HG02970 (cell line): ENCODE measurements around the gene CDH13.

Experiments
- ATAC-seq: cut with Tn5 transposase; IDR thresholded peaks from one replicate; pipeline ENCODE4 v1.9.1; 2021; ENCODE audit warnings: mild to moderate bottlenecking, moderate library complexity, moderate number of reproducible peaks; ENCODE audit not compliant: unreplicated experiment, low FRiP score

CDH13 gene

DNA sequence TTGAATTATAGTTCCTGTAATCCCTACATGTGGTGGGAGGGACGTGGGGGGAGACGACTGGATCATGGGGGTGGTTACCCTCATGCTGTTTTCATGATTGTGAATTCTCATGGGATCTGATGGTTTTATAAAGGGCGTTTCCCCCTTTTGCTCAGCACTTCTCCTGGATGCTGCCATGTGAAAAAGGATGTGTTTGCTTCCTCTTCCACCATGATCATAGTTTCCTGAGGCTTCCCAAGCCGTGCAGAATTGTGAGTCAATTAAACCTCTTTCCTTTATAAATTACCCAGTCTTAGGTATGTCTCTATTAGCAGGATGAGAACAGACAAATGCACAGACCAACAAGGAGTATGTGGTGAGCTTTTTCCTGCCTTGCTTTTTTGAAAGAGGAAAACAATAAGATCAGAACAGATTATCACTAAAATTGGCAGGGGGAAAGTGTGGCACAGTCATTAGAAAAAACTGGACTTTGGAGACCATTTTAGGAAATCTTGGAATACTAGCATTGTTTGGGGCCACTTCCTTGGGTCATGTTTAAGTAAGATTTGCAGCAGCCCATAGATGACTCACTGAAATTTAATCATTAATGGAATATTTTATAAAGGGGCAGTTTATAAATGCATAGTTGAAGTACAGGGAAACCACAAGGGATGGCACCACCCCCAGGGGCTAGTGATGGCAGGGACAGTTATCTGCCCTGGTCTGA, 352.8 kb downstream of the CDH13 start:
- ATAC-seq, result no peak

- ATAC-seq, result no peak
These were observed 354.0 kb downstream of the CDH13 start for GRCh38 chr16:82980810-82981209.

DNA sequence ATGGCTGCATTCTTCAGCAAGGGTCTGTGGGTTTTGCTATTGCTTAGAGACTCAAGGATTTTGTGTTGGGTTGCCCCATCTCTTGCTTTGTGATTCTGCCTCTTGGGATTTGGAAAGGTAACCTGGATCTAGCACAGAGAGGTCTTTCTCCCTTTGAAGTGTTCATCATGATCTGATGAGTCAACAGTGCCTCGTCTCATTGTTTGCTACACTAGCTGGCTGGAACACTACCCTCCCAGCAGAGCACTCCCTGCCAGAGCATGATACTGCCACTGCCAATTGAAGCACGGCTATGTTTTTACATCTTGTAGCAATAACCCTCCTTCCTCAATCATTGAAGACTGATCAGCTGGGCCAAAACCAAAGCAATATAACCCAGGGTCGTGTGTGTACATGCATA, 361.0 kb downstream of the CDH13 start:
- ATAC-seq, result no peak

- no peak for ATAC-seq
These were observed 363.4 kb downstream of the CDH13 start for GRCh38 chr16:82990155-82990554.

GRCh38 chr16:82991410-82991809, 364.6 kb downstream of the CDH13 start:
- no peak for ATAC-seq

- no peak for ATAC-seq
These were observed 365.4 kb downstream of the CDH13 start for GRCh38 chr16:82991966-82992675.

- no peak for ATAC-seq
These were observed 366.0 kb downstream of the CDH13 start for GRCh38 chr16:82992786-82993185.

DNA sequence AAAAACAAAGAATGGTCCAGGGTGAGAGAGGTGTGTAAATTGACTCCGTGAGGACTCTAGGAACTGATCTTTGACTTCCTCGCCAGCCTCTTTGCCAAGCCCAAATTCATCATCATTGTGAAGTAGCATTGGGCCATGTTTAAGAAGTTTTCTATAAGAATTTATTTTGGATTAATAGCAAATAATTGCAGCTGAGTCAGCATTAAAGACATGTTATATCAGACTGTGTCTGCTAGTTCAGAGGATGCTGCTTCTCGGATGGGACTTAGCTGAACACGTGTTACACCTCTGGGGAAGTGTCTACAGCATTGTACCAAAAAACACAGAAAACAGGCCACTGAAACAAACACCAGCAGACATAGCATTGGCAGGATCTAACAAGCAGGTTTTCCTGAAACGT, 366.6 kb downstream of the CDH13 start:
- no peak for ATAC-seq

- ATAC-seq, result no peak
These were observed 367.2 kb downstream of the CDH13 start for GRCh38 chr16:82993926-82994325.

DNA sequence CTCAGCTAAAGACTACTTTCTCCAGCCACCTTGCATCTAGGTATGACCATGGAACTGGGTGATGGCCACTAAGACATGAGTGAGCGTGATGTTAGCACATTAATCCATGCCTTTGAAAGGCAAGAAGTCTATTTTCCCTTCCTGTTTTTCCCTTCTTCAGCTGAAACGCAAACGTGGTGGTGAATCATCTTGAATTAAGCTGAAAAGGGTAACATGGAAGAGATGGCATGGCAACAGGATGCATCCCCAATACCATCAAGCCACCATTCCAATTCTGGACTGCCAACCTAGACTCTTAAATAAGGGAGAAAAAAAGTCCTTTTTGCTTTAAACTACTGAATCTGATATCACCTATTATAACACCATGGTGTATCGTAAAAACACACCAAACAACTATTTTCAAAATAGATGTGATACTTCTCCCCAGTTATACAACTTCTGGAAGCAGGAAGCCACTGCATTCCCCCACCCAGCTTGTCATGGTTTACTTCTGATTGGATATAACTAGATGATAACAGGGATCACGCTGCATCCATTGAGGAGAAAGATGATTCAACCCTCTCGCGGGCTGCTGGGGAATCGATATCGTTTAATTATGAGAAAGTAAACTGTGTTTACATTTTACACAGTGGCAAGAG, 368.6 kb downstream of the CDH13 start:
- no peak for ATAC-seq

DNA sequence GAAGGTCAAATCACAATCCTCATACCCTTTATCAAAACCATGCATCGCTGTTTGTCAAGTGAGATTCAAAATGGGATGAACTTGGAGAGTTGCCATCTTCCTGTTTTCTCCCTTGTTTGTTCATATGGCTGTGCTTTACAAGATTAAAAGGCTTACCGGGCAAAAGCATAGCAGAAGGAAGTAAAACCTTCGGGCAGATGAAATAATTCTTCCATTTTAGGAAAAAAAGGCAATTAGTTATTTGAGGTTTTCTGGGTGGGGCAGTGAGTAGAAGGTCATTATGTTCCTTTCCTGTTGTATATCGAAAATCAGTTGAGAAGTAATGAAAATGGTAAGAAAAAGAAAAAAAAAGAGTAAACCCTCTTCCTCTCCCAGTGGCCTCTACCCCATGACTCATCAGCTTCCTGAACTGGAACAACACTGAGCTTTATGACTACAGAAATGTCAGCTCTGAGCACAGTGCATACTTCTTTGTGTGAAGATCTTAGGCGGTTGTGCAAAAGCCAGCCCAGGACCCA, 369.2 kb downstream of the CDH13 start:
- ATAC-seq, result no peak

DNA sequence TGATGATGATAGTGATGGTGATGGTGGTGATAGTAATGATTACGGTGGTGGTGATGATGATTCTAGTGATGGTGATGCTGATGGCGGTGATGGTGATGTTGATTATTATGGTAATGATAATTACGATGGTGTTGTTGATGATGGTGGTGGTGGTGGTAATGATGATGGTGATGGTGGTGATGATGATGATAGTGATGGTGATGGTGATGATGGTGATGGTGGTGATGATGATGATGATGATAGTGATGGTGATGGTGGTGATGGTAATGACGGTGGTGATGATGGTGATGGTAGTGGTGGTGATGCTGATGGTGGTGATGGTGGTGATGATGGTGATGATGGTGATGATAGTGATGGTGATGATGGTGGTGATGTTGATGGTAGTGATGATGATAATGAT, 370.0 kb downstream of the CDH13 start:
- no peak for ATAC-seq

DNA sequence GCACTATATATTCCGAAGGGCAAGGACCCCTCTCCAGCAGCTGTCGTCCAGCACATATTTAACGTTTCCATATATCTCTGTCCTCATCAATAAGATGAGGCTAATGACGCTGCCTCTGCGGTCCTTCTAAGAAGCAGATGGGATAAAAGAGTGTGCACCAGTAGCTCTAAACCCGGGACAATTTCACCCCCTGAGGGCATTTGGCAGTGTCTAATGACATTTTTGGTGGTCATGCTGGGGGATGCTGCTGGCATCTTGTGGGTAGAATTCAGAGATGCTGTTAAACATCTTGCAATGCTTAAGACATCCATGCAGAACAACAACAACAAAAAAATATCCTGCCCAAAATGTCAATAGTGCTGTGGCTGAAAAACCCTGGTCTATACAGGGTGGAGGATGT, 372.9 kb downstream of the CDH13 start:
- ATAC-seq, result no peak

DNA sequence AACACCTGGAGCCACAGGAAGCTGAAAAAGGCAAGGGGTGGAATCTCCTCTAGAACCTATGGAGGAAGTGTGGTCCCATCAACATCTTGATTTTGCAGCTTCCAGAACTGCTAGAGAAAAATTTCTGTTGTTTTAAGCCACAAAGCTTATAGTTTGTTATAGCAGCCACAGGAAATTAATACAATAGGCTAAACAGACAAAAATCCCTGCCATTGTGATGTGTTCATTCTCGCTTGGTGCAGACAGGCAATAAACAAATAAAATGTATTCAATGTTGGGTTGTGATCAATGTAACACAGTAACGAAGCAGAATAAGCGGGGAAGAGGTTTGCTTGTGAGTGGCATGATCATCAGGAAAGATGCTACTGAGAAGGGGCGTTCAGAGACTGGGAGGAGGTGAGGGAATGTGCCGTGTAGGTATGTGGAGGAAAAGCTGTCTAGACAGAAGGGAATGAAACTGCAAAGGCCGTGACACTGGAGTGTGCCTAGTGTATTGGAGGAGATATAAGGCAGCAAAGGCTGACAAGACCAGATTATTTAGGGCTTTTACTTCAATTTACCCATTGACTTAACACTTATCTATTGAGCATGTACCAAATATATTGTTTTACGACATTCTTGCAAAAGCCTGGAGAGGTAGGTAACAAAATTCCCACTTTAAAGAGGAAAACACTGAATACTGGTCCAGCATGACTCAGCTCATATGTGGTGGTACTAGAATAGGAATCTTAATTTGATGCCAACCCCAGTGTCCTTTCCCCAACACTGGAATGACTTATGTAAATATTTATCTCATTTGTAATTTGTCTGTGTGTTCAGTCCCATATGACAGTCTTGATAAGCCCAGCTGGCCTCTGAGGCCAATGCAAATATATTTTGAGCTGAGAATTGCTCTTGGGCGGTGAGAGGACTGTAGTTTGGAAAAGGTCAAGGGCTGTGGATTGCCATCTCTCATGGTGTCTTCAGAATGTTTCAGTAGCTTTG, 375.9 kb downstream of the CDH13 start:
- no peak for ATAC-seq

- ATAC-seq, result no peak
These were observed 378.3 kb downstream of the CDH13 start for GRCh38 chr16:83004868-83005652.

- no peak for ATAC-seq
These were observed 378.9 kb downstream of the CDH13 start for GRCh38 chr16:83005653-83006160.

DNA sequence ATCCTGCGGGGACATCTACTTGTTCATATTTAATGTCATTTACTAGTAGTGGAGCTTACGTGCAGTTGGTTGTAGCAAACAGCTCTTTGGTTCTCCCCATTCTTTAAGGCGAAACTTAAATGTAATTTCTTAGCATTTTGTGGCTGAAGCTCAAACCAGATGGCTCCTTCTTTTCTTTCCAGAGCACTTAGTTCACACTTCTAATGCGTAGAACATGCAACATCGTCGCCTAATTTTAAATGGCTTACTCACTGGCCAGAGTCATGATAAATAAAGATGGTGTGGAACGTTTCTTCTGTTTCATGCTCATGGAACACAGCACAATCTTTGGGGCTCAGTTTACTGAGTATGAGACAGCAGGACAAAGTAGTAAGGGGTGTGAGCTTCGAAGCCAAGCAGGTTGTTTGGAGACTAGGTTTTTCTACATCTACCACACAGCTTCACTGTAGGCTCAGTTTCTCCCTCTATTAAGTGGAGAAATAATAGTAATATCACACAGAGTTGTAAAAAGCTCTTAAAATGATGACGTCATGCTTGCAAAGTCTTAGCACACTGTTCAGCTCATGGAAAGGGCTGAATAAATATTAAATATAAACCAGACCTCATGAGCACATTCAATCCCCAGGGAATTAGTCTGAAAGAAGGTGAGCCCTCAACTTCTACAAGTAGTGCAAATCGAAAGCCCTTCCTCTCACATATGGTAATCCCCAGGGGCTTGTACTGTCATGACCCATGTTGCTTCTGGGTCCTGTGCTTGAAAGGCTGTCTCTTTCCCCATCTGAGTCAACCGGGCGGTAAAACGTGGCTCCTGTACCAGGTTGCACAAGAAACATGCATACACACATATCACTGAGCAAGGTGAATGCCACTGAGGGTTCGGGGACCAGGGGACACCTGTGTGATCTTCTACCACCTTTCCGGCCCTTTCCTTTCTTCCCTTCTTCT, 384.3 kb downstream of the CDH13 start:
- ATAC-seq, result no peak

DNA sequence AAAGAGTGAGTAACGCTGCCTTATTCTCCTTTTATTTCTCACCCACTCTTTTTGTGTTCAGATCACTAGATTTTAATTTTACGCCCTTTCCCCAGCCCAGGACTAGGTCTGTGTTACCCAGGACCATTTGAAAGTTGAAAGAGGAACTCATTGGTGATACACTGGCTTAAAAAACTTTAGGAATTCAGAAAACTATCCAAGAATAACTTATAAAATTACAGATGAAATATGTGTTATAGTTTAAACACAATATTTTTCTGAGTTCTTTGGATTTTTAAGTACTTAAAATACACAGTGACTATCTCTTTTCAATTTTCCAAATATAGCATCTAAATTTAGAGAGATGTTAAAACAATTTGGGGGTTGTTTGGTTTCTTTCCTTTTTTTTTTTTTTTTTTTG, 385.2 kb downstream of the CDH13 start:
- no peak for ATAC-seq
